Activated naive CD8-positive, alpha-beta T cell treated with anti-CD3 and anti-CD28 coated beads, Interleukin-2, amount 50 U/mL, for 24 hours (primary cell): Measurements from ENCODE around the gene CCDC107.

ENCODE experiments used
- ATAC-seq: fragments of 150-1000 bp; cut with Tn5 transposase; one replicate; pipeline ENCODE4 v1.10.0; 2021
- DNase-seq: peaks from one replicate; pipeline ENCODE4 v3.0.0; 2021
- H3K27ac Mint-ChIP-seq: one replicate; pipeline ENCODE4 v1.8.0; 2021; ENCODE audit warnings: mild to moderate bottlenecking, mixed read lengths
- H3K27me3 Mint-ChIP-seq: one replicate; pipeline ENCODE4 v1.8.0; 2021; ENCODE audit warnings: mixed read lengths
- H3K36me3 Mint-ChIP-seq: one replicate; pipeline ENCODE4 v1.8.0; 2021; ENCODE audit warnings: low read depth, mixed read lengths
- H3K4me1 Mint-ChIP-seq: one replicate; pipeline ENCODE4 v1.8.0; 2021; ENCODE audit warnings: mixed read lengths
- H3K4me3 Mint-ChIP-seq: one replicate; pipeline ENCODE4 v1.8.0; 2021; ENCODE audit warnings: mild to moderate bottlenecking, moderate library complexity, mixed read lengths
- H3K9me3 Mint-ChIP-seq: one replicate; pipeline ENCODE4 v1.8.0; 2021; ENCODE audit warnings: mixed read lengths

The CCDC107 gene

DNA sequence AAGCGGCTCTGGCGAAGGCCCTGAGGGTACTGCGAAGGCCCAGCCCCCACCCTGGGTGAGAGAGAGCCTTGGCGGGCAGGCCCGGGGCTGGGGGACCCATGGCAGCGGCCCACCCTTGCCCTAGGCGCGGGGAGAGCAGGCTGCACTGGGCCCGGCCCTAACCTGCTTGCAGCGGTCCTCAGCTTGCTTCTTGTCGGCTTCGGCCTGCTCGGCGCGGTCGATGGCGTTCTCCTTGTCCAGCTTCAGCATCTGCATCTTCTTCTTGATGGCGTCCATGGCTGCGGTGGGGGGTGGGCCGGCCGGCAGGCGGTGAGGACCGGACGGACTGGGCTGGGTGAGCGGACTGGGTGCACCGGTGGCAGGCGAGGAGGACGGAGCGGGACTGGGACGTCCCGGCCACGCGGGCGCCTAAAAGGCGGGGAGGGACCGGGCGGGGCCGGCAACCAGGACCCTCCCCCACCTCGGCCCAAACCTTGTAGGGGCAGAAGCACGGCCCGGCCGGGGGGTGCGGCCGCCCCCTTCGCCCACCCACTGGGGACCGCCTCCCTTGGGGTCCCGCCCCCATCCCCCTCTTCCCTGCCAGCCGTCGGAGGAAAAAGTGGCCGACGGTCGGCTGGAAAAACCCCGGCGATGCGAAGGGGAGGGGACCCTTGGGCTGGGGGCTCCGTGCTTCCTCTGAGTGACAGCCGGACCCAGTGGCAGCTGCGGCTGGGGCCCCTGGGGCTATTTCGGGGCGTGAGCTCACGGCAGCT, 31.6 kb downstream of the CCDC107 start, which contains the start of gene TPM2:
TSS of gene TPM2 (minus strand) at position 384 of the 752 bp plus-strand sequence. CDS start at position 276, 108 bp downstream.
- ATAC-seq (no peak), DNase-seq (no peak)
- Mint-ChIP-seq H3K4me1 (peaks cover 20% of the 10 kb centered on the region), H3K27ac (peak within 1 kb of the TSS; percentile 44), H3K27me3 (no peaks in the 10 kb centered on the region), H3K9me3 (no peaks in the 10 kb centered on the region), H3K36me3 (no peaks in the 10 kb centered on the region), H3K4me3 (peak within 1 kb of the TSS; percentile 74)

DNA sequence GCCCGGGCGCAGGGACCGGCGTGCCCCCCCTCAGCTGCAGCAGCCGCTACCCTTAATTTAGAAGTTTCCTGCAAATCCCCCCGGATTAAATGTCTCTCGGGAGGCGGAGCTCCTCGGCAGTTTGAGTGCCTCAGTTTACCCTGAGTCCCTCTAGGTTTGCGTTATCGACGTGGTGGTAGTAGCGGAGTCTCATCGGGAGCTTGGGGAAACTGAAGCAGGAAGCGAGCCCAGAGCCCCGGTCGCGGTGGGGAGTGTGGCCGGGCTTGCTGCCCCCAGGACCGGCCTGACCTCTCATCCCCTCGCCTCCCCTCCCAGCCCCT, 32.2 kb downstream of the CCDC107 start:
- Mint-ChIP-seq H3K4me3 (peak overlapping the region; percentile 74), H3K27ac (no peak overlapping the region), H3K27me3 (no peaks in the 10 kb centered on the region), H3K36me3 (no peaks in the 10 kb centered on the region), H3K4me1 (peaks cover 20% of the 10 kb centered on the region), H3K9me3 (no peaks in the 10 kb centered on the region)
- DNase-seq (no peak), ATAC-seq (no peak)

GRCh38 chr9:35690614-35691333, 32.7 kb downstream of the CCDC107 start:
- Mint-ChIP-seq H3K9me3 (no peaks in the 10 kb centered on the region), H3K4me3 (peak overlapping the region; percentile 74), H3K27me3 (no peaks in the 10 kb centered on the region), H3K36me3 (no peaks in the 10 kb centered on the region), H3K27ac (peak overlapping the region; percentile 44), H3K4me1 (peaks cover 20% of the 10 kb centered on the region)
- DNase-seq (peak; percentile 52), ATAC-seq (peak; percentile 8)

- ATAC-seq: peak; percentile 3
- H3K9me3 Mint-ChIP-seq: no peaks in the 10 kb centered on the region
Observed at GRCh38 chr9:35691334-35691650, 33.2 kb downstream of the CCDC107 start.

GRCh38 chr9:35691757-35692301, 33.7 kb downstream of the CCDC107 start:
- Mint-ChIP-seq H3K9me3 (no peaks in the 10 kb centered on the region), H3K36me3 (peaks cover 7% of the 10 kb centered on the region), H3K4me1 (peaks cover 22% of the 10 kb centered on the region), H3K27ac (no peak overlapping the region), H3K27me3 (no peaks in the 10 kb centered on the region), H3K4me3 (no peak overlapping the region)
- DNase-seq (no peak), ATAC-seq (no peak)

More at GRCh38 chr9:35691334-35691650, 33.2 kb downstream of the CCDC107 start:
- DNase-seq: no peak
- H3K27ac Mint-ChIP-seq: peak overlapping the region; percentile 44
- H3K4me3 Mint-ChIP-seq: peak overlapping the region; percentile 74
- peaks cover 20% of the 10 kb centered on the region for H3K4me1 Mint-ChIP-seq
- H3K36me3 Mint-ChIP-seq: peaks cover 1% of the 10 kb centered on the region
- H3K27me3 Mint-ChIP-seq: no peaks in the 10 kb centered on the region

GRCh38 chr9:35695943-35696401, 37.9 kb downstream of the CCDC107 start:
- Mint-ChIP-seq H3K36me3 (peaks cover 18% of the 10 kb centered on the region), H3K27ac (no peak overlapping the region), H3K4me3 (no peak overlapping the region), H3K4me1 (peaks cover 6% of the 10 kb centered on the region), H3K27me3 (no peaks in the 10 kb centered on the region), H3K9me3 (no peaks in the 10 kb centered on the region)
- ATAC-seq: no peak
- DNase-seq: no peak

- H3K27ac Mint-ChIP-seq: no peak overlapping the region
- peaks cover 6% of the 10 kb centered on the region for H3K4me1 Mint-ChIP-seq
- peak; percentile 66 for DNase-seq
- no peak overlapping the region for H3K4me3 Mint-ChIP-seq
- H3K27me3 Mint-ChIP-seq: no peaks in the 10 kb centered on the region
- ATAC-seq: peak; percentile 88
- H3K36me3 Mint-ChIP-seq: peaks cover 18% of the 10 kb centered on the region
- H3K9me3 Mint-ChIP-seq: no peaks in the 10 kb centered on the region
Observed at GRCh38 chr9:35696520-35697215, 38.6 kb downstream of the CCDC107 start.

- Mint-ChIP-seq H3K4me1 (peaks cover 6% of the 10 kb centered on the region), H3K27me3 (no peaks in the 10 kb centered on the region), H3K9me3 (no peaks in the 10 kb centered on the region), H3K4me3 (no peak overlapping the region), H3K36me3 (peaks cover 18% of the 10 kb centered on the region), H3K27ac (no peak overlapping the region)
- DNase-seq (no peak), ATAC-seq (no peak)
Observed at GRCh38 chr9:35697486-35697885, 39.4 kb downstream of the CCDC107 start.

GRCh38 chr9:35698231-35698630, 40.1 kb downstream of the CCDC107 start:
- H3K27me3 Mint-ChIP-seq: no peaks in the 10 kb centered on the region
- no peaks in the 10 kb centered on the region for H3K9me3 Mint-ChIP-seq
- DNase-seq: no peak
- H3K4me3 Mint-ChIP-seq: no peak overlapping the region
- no peak overlapping the region for H3K27ac Mint-ChIP-seq
- peaks cover 6% of the 10 kb centered on the region for H3K4me1 Mint-ChIP-seq
- peaks cover 24% of the 10 kb centered on the region for H3K36me3 Mint-ChIP-seq
- ATAC-seq: no peak

GRCh38 chr9:35700031-35700430, 41.9 kb downstream of the CCDC107 start:
- no peak for ATAC-seq
- H3K4me3 Mint-ChIP-seq: no peak overlapping the region
- no peaks in the 10 kb centered on the region for H3K9me3 Mint-ChIP-seq
- no peaks in the 10 kb centered on the region for H3K27me3 Mint-ChIP-seq
- H3K36me3 Mint-ChIP-seq: peaks cover 38% of the 10 kb centered on the region
- H3K4me1 Mint-ChIP-seq: peaks cover 6% of the 10 kb centered on the region
- DNase-seq: no peak
- H3K27ac Mint-ChIP-seq: no peak overlapping the region

DNA sequence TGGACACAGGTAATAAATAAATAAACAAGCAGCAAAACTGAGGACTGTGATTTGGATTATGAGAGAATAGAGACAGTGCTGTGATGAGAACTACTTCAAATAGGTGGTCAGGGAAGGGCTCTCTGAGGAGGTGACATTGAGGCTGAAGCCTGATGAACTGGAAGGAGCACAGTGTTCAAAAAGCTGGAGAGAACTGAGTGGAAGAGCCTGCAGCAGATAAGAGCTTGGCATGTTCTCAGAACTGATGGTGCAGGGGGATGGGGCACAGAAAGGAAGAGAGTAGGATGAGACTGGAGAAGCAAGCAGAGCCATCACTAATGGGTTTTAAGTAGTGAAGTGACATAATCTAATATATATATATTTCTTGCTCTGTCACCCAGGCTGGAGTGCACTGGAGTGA, 42.9 kb downstream of the CCDC107 start:
- no peak for ATAC-seq
- H3K4me3 Mint-ChIP-seq: no peak overlapping the region
- H3K27ac Mint-ChIP-seq: no peak overlapping the region
- no peaks in the 10 kb centered on the region for H3K27me3 Mint-ChIP-seq
- no peak for DNase-seq
- peaks cover 6% of the 10 kb centered on the region for H3K4me1 Mint-ChIP-seq
- H3K9me3 Mint-ChIP-seq: no peaks in the 10 kb centered on the region
- H3K36me3 Mint-ChIP-seq: peaks cover 40% of the 10 kb centered on the region

DNA sequence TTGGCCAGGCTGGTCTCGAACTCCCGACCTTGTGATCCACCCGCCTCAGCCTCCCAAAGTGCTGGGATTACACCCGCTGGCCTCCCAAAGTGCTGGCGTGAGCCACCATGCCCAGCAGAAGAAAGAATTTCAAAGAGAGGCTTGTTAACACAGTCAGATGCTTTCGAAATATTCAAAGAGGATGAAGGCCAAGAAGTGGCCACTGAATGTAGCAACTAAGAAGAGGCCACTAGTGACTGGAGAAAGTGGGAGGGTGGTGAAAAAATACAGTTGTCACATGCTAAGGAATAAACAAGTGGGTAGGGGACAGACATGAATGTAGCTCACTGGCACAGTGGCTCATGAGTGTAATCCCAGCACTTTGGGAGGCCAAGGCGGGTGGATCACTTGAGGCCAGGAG, 44.6 kb downstream of the CCDC107 start:
- H3K27me3 Mint-ChIP-seq: no peaks in the 10 kb centered on the region
- ATAC-seq (no peak), DNase-seq (no peak)
- peaks cover 41% of the 10 kb centered on the region for H3K36me3 Mint-ChIP-seq
- H3K4me1 Mint-ChIP-seq: no peaks in the 10 kb centered on the region
- no peak overlapping the region for H3K27ac Mint-ChIP-seq
- no peaks in the 10 kb centered on the region for H3K9me3 Mint-ChIP-seq
- no peak overlapping the region for H3K4me3 Mint-ChIP-seq

DNA sequence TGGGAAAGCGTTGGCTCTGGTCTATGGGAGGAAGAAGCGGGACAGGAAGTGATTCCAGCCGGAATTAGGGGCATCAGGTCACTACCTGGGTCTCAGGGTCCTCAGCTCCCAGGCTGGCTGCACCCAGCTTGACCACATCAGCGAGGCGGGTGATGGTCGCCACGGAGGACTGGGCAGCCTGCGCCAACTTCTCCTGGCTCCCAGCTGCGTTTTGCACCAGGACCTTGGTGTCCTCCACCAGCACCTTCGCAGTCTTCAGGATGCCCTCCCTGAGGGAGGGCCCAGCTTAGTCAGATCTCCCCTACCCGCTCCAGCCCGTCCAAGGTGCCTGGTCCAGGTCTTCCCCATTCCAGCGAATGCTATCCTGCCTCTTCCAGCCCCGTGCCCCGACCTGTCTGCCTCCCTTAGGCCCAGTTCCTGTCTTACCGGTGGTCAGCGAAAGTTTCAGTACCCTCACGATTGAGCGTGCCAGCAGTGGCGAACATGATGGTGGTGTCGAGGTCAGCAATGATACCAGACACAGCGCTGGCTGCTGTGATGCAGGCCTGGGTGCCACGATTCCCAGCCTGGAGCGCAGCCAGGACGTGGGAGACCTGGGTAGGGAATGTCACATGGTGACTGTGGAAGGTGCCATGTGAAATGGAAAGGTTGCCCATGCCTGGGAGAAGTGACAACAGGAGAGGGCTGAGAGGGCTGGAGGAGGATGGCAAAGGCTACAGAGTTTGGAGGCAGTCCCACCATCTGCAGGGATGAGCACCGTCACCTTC, 46.0 kb downstream of the CCDC107 start:
- no peak overlapping the region for H3K27ac Mint-ChIP-seq
- H3K27me3 Mint-ChIP-seq: no peaks in the 10 kb centered on the region
- H3K36me3 Mint-ChIP-seq: peaks cover 47% of the 10 kb centered on the region
- H3K4me1 Mint-ChIP-seq: no peaks in the 10 kb centered on the region
- H3K4me3 Mint-ChIP-seq: no peak overlapping the region
- no peaks in the 10 kb centered on the region for H3K9me3 Mint-ChIP-seq
- DNase-seq: no peak
- ATAC-seq: no peak

- H3K36me3 Mint-ChIP-seq: peaks cover 52% of the 10 kb centered on the region
Observed at GRCh38 chr9:35705372-35705771, 47.3 kb downstream of the CCDC107 start.

More at GRCh38 chr9:35705372-35705771, 47.3 kb downstream of the CCDC107 start:
- Mint-ChIP-seq H3K27ac (no peak overlapping the region), H3K9me3 (no peaks in the 10 kb centered on the region), H3K4me1 (no peaks in the 10 kb centered on the region), H3K4me3 (no peak overlapping the region), H3K27me3 (no peaks in the 10 kb centered on the region)
- ATAC-seq: no peak
- DNase-seq: no peak
